Breast epithelium (tissue), 4 donors: ENCODE measurements around the gene MLLT1. TPM values are rescaled to one million over a fixed set of nuclear protein-coding genes. Genes with fewer than 3 reads are reported as not detected.

Experiments used
- DNase-seq, 2 donors: peaks; one replicate each; pipeline ENCODE4 v3.0.0-alpha.2; 2019; ENCODE audit warnings: low spot score in 2 of 2
- H3K27ac ChIP-seq, 2 donors: fragments of 200-600 bp; sonication (generic) in 1 of 2; one replicate each; pipeline ENCODE4 v1.5.1; 2016 to 2019; ENCODE audit warnings: mild to moderate bottlenecking in 1 of 2
- H3K27me3 ChIP-seq, 2 donors: fragments of 200-600 bp; sonication (generic) in 1 of 2; one replicate each; pipeline versions ENCODE4 v1.5.1 to v1.6.0; 2017 to 2019; ENCODE audit warnings: control low read depth in 1 of 2, mild to moderate bottlenecking in 1 of 2
- H3K36me3 ChIP-seq: fragments of 200-600 bp; one replicate; pipeline ENCODE4 v1.5.1; 2019
- H3K4me1 ChIP-seq, 2 donors: fragments of 200-600 bp; sonication (generic); one replicate each; pipeline ENCODE4 v1.5.1; 2016 to 2019; ENCODE audit warnings: control low read depth in 1 of 2
- H3K4me3 ChIP-seq, 3 donors: fragments of 200-600 bp; sonication (generic); 1 replicate in 2 of 3; 2 replicates in 1 of 3; pipeline ENCODE4 v1.5.1; 2016 to 2019; ENCODE audit warnings: mild to moderate bottlenecking in 3 of 3, moderate library complexity in 2 of 3
- H3K9me3 ChIP-seq, 2 donors: fragments of 200-600 bp; sonication (generic) in 1 of 2; one replicate each; pipeline ENCODE4 v1.5.1; 2016 to 2019; ENCODE audit warnings: control low read depth in 1 of 2
- POLR2A ChIP-seq: fragments of 450-650 bp; IDR thresholded peaks from one replicate; pipeline ENCODE4 v1.6.1; 2016; ENCODE audit warnings: antibody characterized with exemption, mild to moderate bottlenecking, moderate library complexity
- POLR2AphosphoS5 ChIP-seq, 3 donors: sonication (generic); formaldehyde crosslinking; IDR thresholded peaks; one replicate each; pipeline ENCODE4 v1.6.1; 2017; ENCODE audit warnings: antibody characterized with exemption in 3 of 3
- intact Hi-C: fragments of 100-400 bp; cut with DNase I; formaldehyde crosslinking; loops from one replicate; pipeline ENCODE4 v1.15.1; 2023; ENCODE audit warnings: low total_unique reads
- total RNA-seq, 3 donors: library from RNA; depleted of rRNA; stranded (reverse); fragments of >200 nt; gene quantifications; one replicate each; pipeline ENCODE4 v1.1.0, GENCODE V29; 2016
- TF ChIP-seq, protein P1 (sequence below), 3 donors: fragments of 450-650 bp; IDR thresholded peaks; one replicate each; pipeline ENCODE4 v1.5.1; 2016 to 2017; ENCODE audit warnings: antibody characterized with exemption in 3 of 3, mild to moderate bottlenecking in 3 of 3, moderate library complexity in 3 of 3

Gene MLLT1
- total RNA-seq, 3 donors from 2014 or later = 13.6 to 16.4 (median 13.8) TPM

- TF ChIP-seq POLR2A (no peak), POLR2AphosphoS5 (IDR thresholded peaks at IDR 0.05) (no peak)
- TF ChIP-seq, protein P1, sequence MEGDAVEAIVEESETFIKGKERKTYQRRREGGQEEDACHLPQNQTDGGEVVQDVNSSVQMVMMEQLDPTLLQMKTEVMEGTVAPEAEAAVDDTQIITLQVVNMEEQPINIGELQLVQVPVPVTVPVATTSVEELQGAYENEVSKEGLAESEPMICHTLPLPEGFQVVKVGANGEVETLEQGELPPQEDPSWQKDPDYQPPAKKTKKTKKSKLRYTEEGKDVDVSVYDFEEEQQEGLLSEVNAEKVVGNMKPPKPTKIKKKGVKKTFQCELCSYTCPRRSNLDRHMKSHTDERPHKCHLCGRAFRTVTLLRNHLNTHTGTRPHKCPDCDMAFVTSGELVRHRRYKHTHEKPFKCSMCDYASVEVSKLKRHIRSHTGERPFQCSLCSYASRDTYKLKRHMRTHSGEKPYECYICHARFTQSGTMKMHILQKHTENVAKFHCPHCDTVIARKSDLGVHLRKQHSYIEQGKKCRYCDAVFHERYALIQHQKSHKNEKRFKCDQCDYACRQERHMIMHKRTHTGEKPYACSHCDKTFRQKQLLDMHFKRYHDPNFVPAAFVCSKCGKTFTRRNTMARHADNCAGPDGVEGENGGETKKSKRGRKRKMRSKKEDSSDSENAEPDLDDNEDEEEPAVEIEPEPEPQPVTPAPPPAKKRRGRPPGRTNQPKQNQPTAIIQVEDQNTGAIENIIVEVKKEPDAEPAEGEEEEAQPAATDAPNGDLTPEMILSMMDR (IDR thresholded peaks at IDR 0.05) = no peak
- DNase-seq = no peak
Observed at GRCh38 chr19:6198896-6199239, 80.9 kb downstream of the MLLT1 start.

DNA sequence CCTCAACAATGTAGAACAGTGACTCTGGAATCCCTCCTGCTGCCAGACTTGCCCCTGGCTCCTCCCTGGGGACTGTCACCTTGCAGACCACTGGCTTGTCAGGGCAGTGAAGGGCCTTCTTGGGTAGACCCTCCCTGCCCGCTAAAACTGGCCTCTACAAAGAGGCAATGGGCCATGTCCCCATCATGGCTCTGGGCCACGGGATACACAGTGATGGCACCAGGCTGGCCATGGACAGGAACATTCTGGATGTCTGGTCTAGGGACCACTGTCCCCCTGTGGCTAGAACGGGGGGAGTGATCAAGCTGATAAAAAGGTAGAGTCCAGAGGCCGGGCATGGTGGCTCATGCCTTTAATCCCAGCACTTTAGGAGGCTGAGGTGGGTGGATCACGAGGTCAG, 83.4 kb downstream of the MLLT1 start:
- no peaks in the 10 kb centered on the region for H3K4me1 ChIP-seq
- no peak for DNase-seq
- H3K9me3 ChIP-seq = no peaks in the 10 kb centered on the region
- H3K27ac ChIP-seq = no peak overlapping the region
- TF ChIP-seq POLR2AphosphoS5 (IDR thresholded peaks at IDR 0.05) = no peak
- TF ChIP-seq, protein P1 (IDR thresholded peaks at IDR 0.05) = no peak
- TF ChIP-seq POLR2A = no peak
- H3K27me3 ChIP-seq = no peaks in the 10 kb centered on the region
- no peaks in the 10 kb centered on the region for H3K36me3 ChIP-seq
- intact Hi-C loops = no loop called here
- H3K4me3 ChIP-seq = no peak overlapping the region

More at GRCh38 chr19:6198896-6199239, 80.9 kb downstream of the MLLT1 start:
- H3K27me3 ChIP-seq = no peaks in the 10 kb centered on the region
- peaks cover 0 to under 1% of the 10 kb centered on the region in 2 donors for H3K4me1 ChIP-seq
- intact Hi-C loops = no loop called here
- H3K4me3 ChIP-seq = peak overlapping the region; percentile 73 to 94 (median 75)
- no peaks in the 10 kb centered on the region for H3K9me3 ChIP-seq
- H3K27ac ChIP-seq = peak overlapping the region; percentile 61 to 72
- no peaks in the 10 kb centered on the region for H3K36me3 ChIP-seq

DNA sequence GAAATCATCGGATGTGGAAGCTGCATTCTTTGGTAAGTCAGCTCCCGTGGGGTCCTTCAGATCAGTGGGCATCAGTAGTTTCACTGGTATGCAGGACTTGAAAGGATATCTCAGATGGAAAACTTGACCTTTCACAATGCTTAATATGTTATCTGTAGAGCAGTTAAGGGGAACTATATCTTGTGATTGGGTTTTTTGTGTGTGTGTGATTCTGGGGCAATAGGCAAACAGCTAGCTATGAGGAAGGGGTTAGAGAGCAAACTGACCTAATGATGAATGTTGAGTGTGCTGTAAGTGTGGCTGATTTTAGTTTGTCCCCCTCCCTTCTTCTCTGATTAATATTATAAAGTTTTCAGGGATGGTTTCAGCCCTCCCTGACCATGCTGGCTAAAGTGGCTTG, 91.0 kb downstream of the MLLT1 start:
- intact Hi-C loops = no loop called here
- no peaks in the 10 kb centered on the region for H3K27me3 ChIP-seq
- TF ChIP-seq POLR2A (no peak), POLR2AphosphoS5 (IDR thresholded peaks at IDR 0.05) (no peak)
- TF ChIP-seq, protein P1 (IDR thresholded peaks at IDR 0.05) = no peak
- H3K4me3 ChIP-seq = no peak overlapping the region
- H3K27ac ChIP-seq = no peak overlapping the region
- DNase-seq = no peak
- H3K36me3 ChIP-seq = no peaks in the 10 kb centered on the region
- H3K4me1 ChIP-seq = no peaks in the 10 kb centered on the region
- no peaks in the 10 kb centered on the region for H3K9me3 ChIP-seq

DNA sequence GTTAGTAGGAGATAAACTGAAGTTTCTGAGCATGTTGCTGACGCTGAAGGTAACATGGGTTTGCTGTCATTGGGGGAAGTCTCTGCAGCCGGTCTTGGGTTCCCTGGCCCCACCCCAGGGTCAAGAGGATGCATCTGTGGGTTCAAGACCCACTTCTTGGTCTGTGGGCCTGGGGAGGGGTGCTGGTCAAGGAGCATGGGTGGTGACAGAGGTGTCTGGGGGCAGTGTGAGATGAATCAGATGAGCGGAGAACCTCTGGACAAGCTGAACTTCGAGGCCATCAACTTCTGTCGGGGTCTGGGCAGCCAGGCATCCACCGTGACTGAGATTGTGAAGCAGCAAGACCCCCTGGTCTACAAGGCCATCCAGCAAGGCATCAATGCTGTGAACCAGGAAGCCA, 92.4 kb downstream of the MLLT1 start:
- H3K4me3 ChIP-seq = no peak overlapping the region
- intact Hi-C loops = no loop called here
- H3K9me3 ChIP-seq = no peaks in the 10 kb centered on the region
- H3K4me1 ChIP-seq = no peaks in the 10 kb centered on the region
- H3K27ac ChIP-seq = no peak overlapping the region
- no peaks in the 10 kb centered on the region for H3K36me3 ChIP-seq
- TF ChIP-seq, protein P1 (IDR thresholded peaks at IDR 0.05) = no peak
- no peak for TF ChIP-seq POLR2A
- no peak for TF ChIP-seq POLR2AphosphoS5 (IDR thresholded peaks at IDR 0.05)
- DNase-seq = no peak
- peaks cover 0 to 11% of the 10 kb centered on the region in 2 donors for H3K27me3 ChIP-seq

GRCh38 chr19:6185835-6186834, 93.6 kb downstream of the MLLT1 start:
- H3K27me3 ChIP-seq = peaks cover 0 to 11% of the 10 kb centered on the region in 2 donors
- TF ChIP-seq POLR2AphosphoS5 (IDR thresholded peaks at IDR 0.05) (no peak), POLR2A (no peak)
- TF ChIP-seq, protein P1 (IDR thresholded peaks at IDR 0.05) = no peak
- no peak overlapping the region for H3K27ac ChIP-seq
- H3K4me1 ChIP-seq = no peaks in the 10 kb centered on the region
- no peaks in the 10 kb centered on the region for H3K9me3 ChIP-seq
- no peak for DNase-seq
- intact Hi-C loops = no loop called here
- no peaks in the 10 kb centered on the region for H3K36me3 ChIP-seq
- no peak overlapping the region for H3K4me3 ChIP-seq
